SH-SY5Y (cell line): Measurements from ENCODE around the gene NUDT1.

ENCODE experiments used
- GATA2 ChIP-seq: IDR thresholded peaks from 2 replicates; pipeline ENCODE4 v1.6.1; 2011; ENCODE audit warnings: mild to moderate bottlenecking, low read depth, low read length
- GATA3 ChIP-seq: IDR thresholded peaks from 2 replicates; pipeline ENCODE4 v1.6.1; 2011; ENCODE audit warnings: low read depth, mild to moderate bottlenecking, low read length, moderate library complexity

- TF ChIP-seq GATA2 (no peak), GATA3 (no peak)
These were observed 38.2 kb upstream of the NUDT1 start for GRCh38 chr7:2203766-2204300.
